Measurements from ENCODE around the gene USP6NL. TPM values are rescaled to one million over a fixed set of nuclear protein-coding genes. Genes with fewer than 3 reads are reported as not detected.

USP6NL gene
- total RNA-seq, 1 experiment from 2014 or later: 21.4 TPM

DNA sequence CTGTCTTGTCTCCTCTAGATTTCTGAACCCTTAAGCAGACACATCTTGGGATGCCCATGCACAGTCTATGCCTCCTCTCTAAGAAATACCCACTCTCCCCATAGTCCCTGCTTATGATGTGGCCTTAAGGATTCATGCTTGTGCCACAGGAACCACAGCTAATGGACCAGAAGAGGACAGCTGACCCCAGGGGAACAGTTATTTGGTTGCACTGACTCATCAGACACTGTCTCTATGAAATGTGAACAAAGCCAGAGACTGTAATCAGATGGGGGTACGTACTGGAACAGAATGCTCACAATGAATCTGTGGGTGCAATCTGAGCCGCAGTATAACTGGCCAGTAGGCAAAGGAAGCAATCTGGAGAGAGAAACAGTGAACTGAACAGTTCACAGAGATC, 121.9 kb downstream of the USP6NL start (continued):
- TF ChIP-seq, protein P1, sequence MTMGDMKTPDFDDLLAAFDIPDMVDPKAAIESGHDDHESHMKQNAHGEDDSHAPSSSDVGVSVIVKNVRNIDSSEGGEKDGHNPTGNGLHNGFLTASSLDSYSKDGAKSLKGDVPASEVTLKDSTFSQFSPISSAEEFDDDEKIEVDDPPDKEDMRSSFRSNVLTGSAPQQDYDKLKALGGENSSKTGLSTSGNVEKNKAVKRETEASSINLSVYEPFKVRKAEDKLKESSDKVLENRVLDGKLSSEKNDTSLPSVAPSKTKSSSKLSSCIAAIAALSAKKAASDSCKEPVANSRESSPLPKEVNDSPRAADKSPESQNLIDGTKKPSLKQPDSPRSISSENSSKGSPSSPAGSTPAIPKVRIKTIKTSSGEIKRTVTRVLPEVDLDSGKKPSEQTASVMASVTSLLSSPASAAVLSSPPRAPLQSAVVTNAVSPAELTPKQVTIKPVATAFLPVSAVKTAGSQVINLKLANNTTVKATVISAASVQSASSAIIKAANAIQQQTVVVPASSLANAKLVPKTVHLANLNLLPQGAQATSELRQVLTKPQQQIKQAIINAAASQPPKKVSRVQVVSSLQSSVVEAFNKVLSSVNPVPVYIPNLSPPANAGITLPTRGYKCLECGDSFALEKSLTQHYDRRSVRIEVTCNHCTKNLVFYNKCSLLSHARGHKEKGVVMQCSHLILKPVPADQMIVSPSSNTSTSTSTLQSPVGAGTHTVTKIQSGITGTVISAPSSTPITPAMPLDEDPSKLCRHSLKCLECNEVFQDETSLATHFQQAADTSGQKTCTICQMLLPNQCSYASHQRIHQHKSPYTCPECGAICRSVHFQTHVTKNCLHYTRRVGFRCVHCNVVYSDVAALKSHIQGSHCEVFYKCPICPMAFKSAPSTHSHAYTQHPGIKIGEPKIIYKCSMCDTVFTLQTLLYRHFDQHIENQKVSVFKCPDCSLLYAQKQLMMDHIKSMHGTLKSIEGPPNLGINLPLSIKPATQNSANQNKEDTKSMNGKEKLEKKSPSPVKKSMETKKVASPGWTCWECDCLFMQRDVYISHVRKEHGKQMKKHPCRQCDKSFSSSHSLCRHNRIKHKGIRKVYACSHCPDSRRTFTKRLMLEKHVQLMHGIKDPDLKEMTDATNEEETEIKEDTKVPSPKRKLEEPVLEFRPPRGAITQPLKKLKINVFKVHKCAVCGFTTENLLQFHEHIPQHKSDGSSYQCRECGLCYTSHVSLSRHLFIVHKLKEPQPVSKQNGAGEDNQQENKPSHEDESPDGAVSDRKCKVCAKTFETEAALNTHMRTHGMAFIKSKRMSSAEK (CRISPR knock-in tag; IDR thresholded peaks at IDR 0.05; ENCODE audit: borderline replicate concordance): no peak

DNA sequence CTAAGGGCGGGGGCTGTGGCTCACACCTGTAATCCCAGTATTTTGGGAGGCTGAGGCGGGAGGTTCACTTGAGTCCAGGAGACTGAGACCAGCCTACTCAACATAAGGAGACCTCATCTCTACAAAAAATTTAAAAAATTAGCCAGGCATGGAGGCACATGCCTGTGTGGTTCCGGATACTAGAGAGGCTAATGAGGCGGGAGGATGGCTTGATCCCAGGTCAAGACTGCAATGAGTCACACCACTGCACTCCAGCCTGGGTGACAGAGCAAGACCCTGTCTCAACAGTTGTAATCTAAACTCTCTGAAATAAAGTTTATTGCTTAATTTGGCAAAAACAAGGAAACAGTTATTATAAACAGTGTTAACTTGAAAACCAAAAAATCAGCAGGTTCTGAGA, 123.3 kb downstream of the USP6NL start:
- ChIA-PET POLR2A (no interaction called here), CTCF (no interaction called here)
- Mint-ChIP-seq H3K27ac (no peak overlapping the region), H3K4me3 (no peak overlapping the region), H3K36me3 (peaks cover 44% of the 10 kb centered on the region), H3K9me3 (no peaks in the 10 kb centered on the region), H3K27me3 (ENCODE audit: low read depth) (no peaks in the 10 kb centered on the region), H3K4me1 (peaks cover 9% of the 10 kb centered on the region)
- DNase-seq (ENCODE audit: low spot score): no peak
- ATAC-seq: no peak
- TF ChIP-seq, protein P2, sequence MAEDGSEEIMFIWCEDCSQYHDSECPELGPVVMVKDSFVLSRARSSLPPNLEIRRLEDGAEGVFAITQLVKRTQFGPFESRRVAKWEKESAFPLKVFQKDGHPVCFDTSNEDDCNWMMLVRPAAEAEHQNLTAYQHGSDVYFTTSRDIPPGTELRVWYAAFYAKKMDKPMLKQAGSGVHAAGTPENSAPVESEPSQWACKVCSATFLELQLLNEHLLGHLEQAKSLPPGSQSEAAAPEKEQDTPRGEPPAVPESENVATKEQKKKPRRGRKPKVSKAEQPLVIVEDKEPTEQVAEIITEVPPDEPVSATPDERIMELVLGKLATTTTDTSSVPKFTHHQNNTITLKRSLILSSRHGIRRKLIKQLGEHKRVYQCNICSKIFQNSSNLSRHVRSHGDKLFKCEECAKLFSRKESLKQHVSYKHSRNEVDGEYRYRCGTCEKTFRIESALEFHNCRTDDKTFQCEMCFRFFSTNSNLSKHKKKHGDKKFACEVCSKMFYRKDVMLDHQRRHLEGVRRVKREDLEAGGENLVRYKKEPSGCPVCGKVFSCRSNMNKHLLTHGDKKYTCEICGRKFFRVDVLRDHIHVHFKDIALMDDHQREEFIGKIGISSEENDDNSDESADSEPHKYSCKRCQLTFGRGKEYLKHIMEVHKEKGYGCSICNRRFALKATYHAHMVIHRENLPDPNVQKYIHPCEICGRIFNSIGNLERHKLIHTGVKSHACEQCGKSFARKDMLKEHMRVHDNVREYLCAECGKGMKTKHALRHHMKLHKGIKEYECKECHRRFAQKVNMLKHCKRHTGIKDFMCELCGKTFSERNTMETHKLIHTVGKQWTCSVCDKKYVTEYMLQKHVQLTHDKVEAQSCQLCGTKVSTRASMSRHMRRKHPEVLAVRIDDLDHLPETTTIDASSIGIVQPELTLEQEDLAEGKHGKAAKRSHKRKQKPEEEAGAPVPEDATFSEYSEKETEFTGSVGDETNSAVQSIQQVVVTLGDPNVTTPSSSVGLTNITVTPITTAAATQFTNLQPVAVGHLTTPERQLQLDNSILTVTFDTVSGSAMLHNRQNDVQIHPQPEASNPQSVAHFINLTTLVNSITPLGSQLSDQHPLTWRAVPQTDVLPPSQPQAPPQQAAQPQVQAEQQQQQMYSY (CRISPR knock-in tag; IDR thresholded peaks at IDR 0.05): no peak
- no peak for TF ChIP-seq ZNF263 (CRISPR knock-in tag; IDR thresholded peaks at IDR 0.05; ENCODE audit: low read depth)
- TF ChIP-seq, protein P3, sequence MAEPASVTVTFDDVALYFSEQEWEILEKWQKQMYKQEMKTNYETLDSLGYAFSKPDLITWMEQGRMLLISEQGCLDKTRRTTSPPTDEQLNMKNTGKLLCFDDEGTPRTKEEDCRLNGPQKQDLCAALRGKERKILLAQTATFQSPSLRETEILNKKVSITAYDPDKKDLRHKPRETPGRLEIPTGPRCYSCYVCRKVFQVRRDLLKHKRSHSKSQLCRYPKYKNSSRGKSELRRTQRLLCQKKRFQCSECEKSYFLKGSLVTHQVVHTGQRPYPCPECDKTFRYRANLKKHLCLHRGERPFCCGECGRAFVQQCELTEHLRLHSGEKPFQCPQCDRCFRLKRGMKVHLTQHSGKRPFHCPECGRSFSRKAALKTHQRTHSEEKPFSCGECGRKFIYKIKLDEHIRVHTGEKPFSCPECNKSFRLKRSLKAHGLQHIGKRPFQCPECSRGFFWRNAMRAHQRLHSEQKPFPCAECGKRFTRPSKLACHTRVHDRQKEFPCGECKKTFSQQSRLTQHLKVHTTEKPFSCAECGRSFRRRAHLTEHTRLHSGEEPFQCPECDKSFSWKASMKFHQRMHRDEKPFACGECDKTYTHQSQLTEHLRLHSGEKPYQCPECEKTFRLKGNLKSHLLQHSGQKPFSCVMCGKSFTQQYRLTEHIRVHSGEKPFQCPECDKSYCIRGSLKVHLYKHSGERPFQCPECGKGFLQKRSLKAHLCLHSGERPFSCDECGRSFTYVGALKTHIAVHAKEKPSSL (CRISPR knock-in tag; conservative IDR thresholded peaks at IDR 0.05): no peak
- TF ChIP-seq, protein P4, sequence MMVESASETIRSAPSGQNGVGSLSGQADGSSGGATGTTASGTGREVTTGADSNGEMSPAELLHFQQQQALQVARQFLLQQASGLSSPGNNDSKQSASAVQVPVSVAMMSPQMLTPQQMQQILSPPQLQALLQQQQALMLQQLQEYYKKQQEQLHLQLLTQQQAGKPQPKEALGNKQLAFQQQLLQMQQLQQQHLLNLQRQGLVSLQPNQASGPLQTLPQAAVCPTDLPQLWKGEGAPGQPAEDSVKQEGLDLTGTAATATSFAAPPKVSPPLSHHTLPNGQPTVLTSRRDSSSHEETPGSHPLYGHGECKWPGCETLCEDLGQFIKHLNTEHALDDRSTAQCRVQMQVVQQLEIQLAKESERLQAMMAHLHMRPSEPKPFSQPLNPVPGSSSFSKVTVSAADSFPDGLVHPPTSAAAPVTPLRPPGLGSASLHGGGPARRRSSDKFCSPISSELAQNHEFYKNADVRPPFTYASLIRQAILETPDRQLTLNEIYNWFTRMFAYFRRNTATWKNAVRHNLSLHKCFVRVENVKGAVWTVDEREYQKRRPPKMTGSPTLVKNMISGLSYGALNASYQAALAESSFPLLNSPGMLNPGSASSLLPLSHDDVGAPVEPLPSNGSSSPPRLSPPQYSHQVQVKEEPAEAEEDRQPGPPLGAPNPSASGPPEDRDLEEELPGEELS (CRISPR knock-in tag; IDR thresholded peaks at IDR 0.05): no peak
- TF ChIP-seq, protein P5, sequence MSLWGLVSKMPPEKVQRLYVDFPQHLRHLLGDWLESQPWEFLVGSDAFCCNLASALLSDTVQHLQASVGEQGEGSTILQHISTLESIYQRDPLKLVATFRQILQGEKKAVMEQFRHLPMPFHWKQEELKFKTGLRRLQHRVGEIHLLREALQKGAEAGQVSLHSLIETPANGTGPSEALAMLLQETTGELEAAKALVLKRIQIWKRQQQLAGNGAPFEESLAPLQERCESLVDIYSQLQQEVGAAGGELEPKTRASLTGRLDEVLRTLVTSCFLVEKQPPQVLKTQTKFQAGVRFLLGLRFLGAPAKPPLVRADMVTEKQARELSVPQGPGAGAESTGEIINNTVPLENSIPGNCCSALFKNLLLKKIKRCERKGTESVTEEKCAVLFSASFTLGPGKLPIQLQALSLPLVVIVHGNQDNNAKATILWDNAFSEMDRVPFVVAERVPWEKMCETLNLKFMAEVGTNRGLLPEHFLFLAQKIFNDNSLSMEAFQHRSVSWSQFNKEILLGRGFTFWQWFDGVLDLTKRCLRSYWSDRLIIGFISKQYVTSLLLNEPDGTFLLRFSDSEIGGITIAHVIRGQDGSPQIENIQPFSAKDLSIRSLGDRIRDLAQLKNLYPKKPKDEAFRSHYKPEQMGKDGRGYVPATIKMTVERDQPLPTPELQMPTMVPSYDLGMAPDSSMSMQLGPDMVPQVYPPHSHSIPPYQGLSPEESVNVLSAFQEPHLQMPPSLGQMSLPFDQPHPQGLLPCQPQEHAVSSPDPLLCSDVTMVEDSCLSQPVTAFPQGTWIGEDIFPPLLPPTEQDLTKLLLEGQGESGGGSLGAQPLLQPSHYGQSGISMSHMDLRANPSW (CRISPR knock-in tag; conservative IDR thresholded peaks at IDR 0.05; ENCODE audit: low read depth): no peak
- no peak for TF ChIP-seq ZNF317 (CRISPR knock-in tag; IDR thresholded peaks at IDR 0.05; ENCODE audit: borderline replicate concordance, low read depth)
- no peak for TF ChIP-seq RORB (CRISPR knock-in tag; IDR thresholded peaks at IDR 0.05)
- TF ChIP-seq TP53 (CRISPR knock-in tag; IDR thresholded peaks at IDR 0.05): no peak
- TF ChIP-seq NFE2L1 (CRISPR knock-in tag; IDR thresholded peaks at IDR 0.05): no peak
- TF ChIP-seq TEAD4 (CRISPR knock-in tag; IDR thresholded peaks at IDR 0.05): no peak
- TF ChIP-seq ZNF121 (CRISPR knock-in tag; IDR thresholded peaks at IDR 0.05): no peak
- no peak for TF ChIP-seq NR1H2 (CRISPR knock-in tag; IDR thresholded peaks at IDR 0.05)
- TF ChIP-seq, protein P6, sequence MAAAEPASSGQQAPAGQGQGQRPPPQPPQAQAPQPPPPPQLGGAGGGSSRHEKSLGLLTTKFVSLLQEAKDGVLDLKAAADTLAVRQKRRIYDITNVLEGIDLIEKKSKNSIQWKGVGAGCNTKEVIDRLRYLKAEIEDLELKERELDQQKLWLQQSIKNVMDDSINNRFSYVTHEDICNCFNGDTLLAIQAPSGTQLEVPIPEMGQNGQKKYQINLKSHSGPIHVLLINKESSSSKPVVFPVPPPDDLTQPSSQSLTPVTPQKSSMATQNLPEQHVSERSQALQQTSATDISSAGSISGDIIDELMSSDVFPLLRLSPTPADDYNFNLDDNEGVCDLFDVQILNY (CRISPR knock-in tag; IDR thresholded peaks at IDR 0.05): no peak
- TF ChIP-seq, protein P7, sequence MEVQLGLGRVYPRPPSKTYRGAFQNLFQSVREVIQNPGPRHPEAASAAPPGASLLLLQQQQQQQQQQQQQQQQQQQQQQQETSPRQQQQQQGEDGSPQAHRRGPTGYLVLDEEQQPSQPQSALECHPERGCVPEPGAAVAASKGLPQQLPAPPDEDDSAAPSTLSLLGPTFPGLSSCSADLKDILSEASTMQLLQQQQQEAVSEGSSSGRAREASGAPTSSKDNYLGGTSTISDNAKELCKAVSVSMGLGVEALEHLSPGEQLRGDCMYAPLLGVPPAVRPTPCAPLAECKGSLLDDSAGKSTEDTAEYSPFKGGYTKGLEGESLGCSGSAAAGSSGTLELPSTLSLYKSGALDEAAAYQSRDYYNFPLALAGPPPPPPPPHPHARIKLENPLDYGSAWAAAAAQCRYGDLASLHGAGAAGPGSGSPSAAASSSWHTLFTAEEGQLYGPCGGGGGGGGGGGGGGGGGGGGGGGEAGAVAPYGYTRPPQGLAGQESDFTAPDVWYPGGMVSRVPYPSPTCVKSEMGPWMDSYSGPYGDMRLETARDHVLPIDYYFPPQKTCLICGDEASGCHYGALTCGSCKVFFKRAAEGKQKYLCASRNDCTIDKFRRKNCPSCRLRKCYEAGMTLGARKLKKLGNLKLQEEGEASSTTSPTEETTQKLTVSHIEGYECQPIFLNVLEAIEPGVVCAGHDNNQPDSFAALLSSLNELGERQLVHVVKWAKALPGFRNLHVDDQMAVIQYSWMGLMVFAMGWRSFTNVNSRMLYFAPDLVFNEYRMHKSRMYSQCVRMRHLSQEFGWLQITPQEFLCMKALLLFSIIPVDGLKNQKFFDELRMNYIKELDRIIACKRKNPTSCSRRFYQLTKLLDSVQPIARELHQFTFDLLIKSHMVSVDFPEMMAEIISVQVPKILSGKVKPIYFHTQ (CRISPR knock-in tag; IDR thresholded peaks at IDR 0.05): no peak
- TF ChIP-seq CREB1 (CRISPR knock-in tag; IDR thresholded peaks at IDR 0.05): no peak
